K562 (cell line): Measurements from ENCODE around the gene LRRC10B.

Experiments used
- BRD4 ChIP-seq: fragments of 200-600 bp; sonication (generic); IDR thresholded peaks from 2 replicates; pipeline ENCODE4 v1.6.1; 2017; ENCODE audit warnings: inconsistent platforms
- CBX3 ChIP-seq, 2 experiments: IDR thresholded peaks; 1 replicate in 1 of 2; 2 replicates in 1 of 2; pipeline ENCODE4 v1.6.1; 2012; ENCODE audit warnings: inconsistent platforms in 2 of 2, low read length in 2 of 2, borderline replicate concordance in 1 of 2, control low read depth in 1 of 2
- CTCF ChIP-seq, 3 experiments: IDR thresholded peaks in 2 of 3; conservative IDR thresholded peaks in 1 of 3; 2 replicates each; pipeline ENCODE4 v1.5.1; 2011 to 2012; ENCODE audit warnings: low read length in 3 of 3, mild to moderate bottlenecking in 3 of 3, control low read depth in 2 of 3, improper control_type of control experiment in 1 of 3, inconsistent platforms in 1 of 3, low read depth in 1 of 3, mixed read lengths in 1 of 3, moderate library complexity in 1 of 3; ENCODE audit not compliant: insufficient read depth in 2 of 3
- HDAC2 ChIP-seq: fragments of 450-650 bp; IDR thresholded peaks from 2 replicates; pipeline ENCODE4 v1.6.1; 2016; ENCODE audit warnings: mild to moderate bottlenecking
- NCOA4 ChIP-seq: fragments of 450-650 bp; IDR thresholded peaks from 2 replicates; pipeline ENCODE4 v1.6.1; 2018; ENCODE audit warnings: mild to moderate bottlenecking; ENCODE audit not compliant: partially characterized antibody
- PYGO2 ChIP-seq: fragments of 450-650 bp; IDR thresholded peaks from 2 replicates; pipeline ENCODE4 v1.6.1; 2016; ENCODE audit warnings: mild to moderate bottlenecking, missing genetic modification characterization, moderate library complexity, missing compliant biosample characterization

- no peak for TF ChIP-seq HDAC2
- TF ChIP-seq CBX3 (IDR thresholded peaks at IDR 0.05; ENCODE audit: borderline replicate concordance in 1 of 2, low read length in 2 of 2): no peak
- TF ChIP-seq CTCF (IDR thresholded peaks at IDR 0.05 in 2 of 3, conservative IDR thresholded peaks at IDR 0.05 in 1 of 3; ENCODE audit: insufficient read depth in 2 of 3, low read depth in 1 of 3, low read length in 3 of 3): no peak
- no peak for TF ChIP-seq PYGO2 (tag)
- TF ChIP-seq NCOA4: no peak
- TF ChIP-seq BRD4: no peak
Measured at GRCh38 chr11:61553373-61554171, 45.0 kb downstream of the LRRC10B start.
